Erythroblast (primary cell): Measurements from ENCODE around the gene SPACA6.

Experiments used
- GATA1 ChIP-seq: IDR thresholded peaks from 2 replicates; pipeline ENCODE4 v1.6.1; 2011; ENCODE audit warnings: low read depth, mild to moderate bottlenecking, control low read depth, low read length, moderate library complexity
- POLR2A ChIP-seq: IDR thresholded peaks from 2 replicates; pipeline ENCODE4 v1.6.1; 2011; ENCODE audit warnings: mild to moderate bottlenecking, low read length

DNA sequence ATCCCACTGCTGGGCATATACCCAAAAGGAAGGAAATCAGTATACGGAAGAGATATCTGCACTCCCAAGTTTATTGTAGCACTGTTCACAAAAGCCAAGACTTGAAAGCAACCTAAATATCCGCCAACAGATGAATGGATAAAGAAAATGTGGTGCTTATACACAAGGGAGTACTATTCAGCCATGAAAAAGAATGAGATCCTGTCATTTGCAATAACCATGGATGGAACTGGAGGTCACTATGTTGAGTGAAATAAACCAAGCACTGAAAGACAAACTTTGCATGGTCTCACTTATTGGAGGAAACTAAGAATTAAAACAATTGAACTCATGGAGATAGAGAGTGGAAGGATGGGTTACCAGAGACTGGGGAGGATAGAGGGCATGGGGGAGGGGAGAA, 40.0 kb upstream of the SPACA6 start:
- TF ChIP-seq POLR2A (no peak), GATA1 (no peak)
